Stimulated activated CD4-positive, alpha-beta T cell treated with anti-CD3 and anti-CD28 coated beads, Interleukin-4, amount 100 ng/mL, for 1 hour (primary cell): Measurements from ENCODE around the gene TADA2A.

Experiments used
- DNase-seq: peaks from one replicate; pipeline ENCODE4 v3.0.0-alpha.2; 2020

The TADA2A gene, protein sequence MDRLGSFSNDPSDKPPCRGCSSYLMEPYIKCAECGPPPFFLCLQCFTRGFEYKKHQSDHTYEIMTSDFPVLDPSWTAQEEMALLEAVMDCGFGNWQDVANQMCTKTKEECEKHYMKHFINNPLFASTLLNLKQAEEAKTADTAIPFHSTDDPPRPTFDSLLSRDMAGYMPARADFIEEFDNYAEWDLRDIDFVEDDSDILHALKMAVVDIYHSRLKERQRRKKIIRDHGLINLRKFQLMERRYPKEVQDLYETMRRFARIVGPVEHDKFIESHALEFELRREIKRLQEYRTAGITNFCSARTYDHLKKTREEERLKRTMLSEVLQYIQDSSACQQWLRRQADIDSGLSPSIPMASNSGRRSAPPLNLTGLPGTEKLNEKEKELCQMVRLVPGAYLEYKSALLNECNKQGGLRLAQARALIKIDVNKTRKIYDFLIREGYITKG

GRCh38 chr17:37406635-37407461 is at the start of gene TADA2A, which contains the start of gene ACACA:
Gene TADA2A, plus strand, starts transcription at chr17:37406886. Its CDS starts 4,480 bp downstream, at chr17:37411366.
Gene ACACA, minus strand, starts transcription at chr17:37406836. Its CDS starts 537 bp downstream, at chr17:37406299.
- DNase-seq, result peak; percentile 77

DNA sequence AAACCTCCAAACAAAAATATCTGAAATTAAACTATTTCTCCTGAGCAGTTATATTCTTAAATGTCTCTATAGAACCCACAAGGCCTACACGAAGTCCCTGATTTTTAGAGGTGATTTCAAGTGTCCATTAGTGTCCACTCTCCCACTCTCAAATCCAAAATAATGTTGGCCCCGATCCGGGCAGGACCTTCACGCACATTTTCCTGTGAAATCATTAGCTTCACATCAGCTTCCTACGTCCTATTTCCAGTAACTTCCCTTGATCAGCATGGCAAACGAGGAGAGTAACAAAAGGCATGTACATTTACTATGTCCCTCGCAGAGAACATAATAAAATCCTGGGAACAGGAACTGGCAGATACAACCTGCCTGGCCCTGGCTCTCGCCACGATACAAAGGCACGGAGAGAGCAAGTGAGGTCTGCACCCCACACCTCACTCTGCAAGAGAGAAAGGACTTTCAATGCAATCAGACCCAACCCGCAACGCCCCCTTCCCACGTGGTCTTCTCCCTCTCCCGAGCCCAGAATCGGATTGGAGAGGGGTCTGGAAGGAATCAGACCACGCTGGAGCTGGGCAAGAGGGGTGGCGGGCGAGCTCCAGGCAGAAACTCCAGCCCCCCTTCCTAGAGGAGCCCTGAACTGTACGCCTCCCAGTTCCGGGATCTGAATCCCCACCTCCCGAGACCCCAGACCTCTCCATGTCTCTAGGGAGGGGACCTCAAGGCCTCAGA is 48.4 kb upstream of the TADA2A start:
- DNase-seq, result peak; percentile 30

GRCh38 chr17:37358830-37359681 is 47.6 kb upstream of the TADA2A start:
- peak; percentile 88 for DNase-seq

DNA sequence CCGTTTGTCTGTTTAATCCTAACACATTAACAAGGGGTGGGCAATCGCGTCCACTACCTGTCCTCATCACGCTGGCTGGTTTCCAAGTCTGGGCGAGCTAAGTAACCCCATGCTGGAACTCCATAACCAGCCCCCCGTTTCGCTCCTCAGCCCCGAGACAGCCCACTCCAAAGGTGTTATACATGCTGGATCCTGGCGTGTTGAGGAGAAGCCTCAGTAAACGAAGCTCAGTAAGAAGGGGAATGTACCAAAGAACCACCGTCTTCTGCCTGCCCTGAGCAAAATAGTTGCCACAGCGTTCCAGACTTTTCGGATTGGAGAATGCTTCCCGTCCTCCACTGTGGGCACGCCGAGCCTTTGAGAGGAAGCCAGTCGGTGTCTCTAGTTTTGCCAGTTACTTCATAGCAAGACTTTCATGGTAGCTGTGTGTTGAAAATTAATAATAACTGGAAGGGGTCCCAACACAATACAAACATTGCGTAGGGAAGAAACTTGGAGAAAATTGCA is 47.0 kb upstream of the TADA2A start:
- no peak for DNase-seq

GRCh38 chr17:37360632-37361031 is 46.1 kb upstream of the TADA2A start:
- no peak for DNase-seq

GRCh38 chr17:37361543-37361942 is 45.1 kb upstream of the TADA2A start:
- DNase-seq, result no peak

DNA sequence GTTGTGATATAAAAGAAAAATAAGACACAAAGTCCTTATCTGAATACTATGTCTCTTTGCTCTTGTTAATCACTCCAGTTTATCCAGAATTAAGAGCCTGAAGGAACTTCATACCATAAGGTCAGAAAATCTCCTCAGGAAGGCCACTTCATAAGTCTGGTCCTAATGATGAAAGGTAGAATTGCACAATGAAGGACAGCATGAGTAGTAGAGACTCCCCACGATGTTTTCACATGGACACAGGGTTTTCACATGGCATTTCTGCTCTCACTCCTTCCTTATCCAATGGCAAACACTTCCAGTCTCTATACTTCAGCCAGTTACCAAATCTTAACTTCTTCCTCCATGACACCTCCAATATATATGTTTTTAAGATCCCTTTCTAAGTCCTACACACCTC is 41.1 kb upstream of the TADA2A start:
- DNase-seq, result no peak

- no peak for DNase-seq
These were observed 38.1 kb upstream of the TADA2A start for GRCh38 chr17:37368577-37368976.

DNA sequence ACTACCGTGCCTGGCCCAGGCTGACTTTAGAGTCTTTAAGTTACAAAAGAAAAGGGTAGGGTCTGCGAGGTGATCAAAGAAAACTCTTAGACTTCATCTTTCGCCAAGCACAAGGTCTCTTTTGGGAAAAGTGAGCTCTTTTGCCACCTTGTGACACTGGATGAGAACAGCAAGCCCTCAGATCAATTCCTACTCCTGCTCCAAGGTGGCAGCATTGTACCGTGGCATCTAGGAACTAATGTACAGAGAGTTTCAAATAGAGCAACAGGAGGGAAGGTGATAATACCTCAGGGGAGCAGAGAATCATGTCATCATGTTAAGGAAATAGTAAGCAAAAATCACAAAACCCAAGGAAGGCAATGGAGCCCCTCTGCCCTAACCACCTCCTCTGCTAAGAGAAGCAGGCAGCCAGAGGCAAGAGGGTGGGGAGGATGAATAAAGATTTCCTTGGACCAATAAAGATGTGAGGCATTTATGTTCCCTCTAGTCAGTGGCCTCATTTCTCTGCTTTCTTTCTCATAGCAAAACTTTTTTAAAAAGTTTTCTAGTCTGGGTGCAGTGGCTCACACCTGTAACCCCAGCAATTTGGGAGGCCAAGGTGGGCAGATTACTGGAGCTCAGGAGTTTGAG is 33.0 kb upstream of the TADA2A start:
- peak; percentile 51 for DNase-seq

DNA sequence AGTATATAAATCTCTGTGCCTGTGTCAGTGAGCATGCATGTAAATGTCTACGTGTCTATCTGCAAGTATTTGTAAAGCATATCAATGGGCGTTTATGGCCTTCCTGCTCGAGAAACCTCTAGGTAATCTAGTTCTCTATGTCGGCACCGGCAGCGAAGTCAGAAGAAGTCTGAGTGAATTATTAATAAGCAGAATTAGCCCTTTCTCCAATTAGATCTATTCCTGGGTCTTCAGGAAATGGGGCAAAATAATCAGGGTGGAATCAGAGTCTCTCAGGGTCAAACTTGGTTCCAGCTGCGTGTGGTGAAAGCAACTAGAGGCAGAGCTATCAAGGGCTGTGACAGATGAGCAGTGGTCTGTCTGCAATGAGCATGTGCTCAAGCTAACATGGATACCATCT is 31.0 kb upstream of the TADA2A start, which contains the start of gene C17orf78:
Gene C17orf78, plus strand, starts transcription at position 280 of the 400 bp plus-strand sequence. Its CDS starts 108 bp downstream, at position 388.
- no peak for DNase-seq

DNA sequence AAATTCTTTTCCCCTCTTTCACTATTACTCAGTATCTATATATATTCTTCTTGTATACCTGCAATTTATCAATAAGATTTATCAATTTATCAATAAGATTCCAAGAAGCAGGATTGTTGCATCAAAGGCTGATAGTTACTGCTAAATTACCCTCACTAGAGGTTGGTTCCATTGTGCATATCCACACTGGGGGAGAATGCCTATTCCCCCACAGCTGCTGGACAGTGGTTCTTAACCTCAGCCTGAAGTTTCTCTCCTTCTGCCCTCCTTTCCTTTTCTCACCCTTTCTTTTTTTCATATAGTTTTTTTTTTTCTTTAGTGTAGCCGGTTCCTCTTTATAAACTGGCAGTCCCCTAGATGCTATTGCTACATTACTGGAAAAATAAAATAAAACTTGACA is 24.6 kb upstream of the TADA2A start:
- no peak for DNase-seq

DNA sequence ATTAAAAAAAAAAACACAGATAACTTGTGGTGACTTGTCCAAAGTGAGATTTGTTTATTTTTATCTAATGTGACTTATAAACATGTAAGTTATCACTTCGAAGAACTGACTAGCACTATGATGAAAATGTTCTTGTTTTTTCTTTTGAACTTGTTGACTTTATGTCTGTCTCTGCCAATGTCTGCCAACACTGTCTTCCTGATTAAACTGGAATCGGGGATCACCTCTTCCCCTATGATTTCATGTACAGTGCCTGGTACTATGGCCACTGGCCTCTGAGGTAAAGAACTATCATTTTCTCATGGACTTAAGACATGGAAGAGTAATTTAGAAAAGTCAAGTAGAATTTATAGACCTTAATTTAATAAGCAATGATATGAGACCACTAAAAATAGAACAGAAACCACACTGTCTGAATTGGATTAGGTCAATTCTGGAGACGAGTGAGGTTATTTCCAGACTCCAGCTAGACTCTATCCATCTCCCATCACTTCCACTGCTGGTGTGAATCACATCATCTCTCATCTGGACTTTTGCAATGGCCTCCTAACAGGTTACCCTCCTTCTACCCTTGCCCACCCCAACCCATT is 22.0 kb upstream of the TADA2A start:
- no peak for DNase-seq

DNA sequence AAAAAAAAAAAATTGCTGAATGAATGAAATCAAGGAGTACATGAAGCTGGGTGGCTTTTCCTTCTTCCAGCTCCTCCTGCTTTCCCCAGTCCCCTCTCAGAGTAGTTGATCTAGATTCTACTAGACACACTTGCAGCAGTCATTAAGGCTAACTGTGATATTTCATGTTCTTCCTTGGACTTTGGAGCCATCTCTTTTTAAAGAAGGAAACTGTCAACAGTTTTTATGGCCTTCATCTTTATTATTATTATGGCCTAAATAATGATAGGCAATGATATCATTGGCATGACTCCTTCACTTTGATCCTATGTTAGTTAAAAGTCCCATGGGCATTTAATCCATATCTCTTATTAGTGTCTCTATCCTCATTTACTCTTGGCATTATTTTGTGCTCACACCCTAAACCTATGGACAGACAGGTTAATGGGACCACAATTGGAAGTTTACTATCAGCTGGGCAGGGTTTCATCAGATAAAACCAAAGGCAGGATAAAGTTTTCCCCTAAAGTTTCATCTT is 21.2 kb upstream of the TADA2A start:
- no peak for DNase-seq

DNA sequence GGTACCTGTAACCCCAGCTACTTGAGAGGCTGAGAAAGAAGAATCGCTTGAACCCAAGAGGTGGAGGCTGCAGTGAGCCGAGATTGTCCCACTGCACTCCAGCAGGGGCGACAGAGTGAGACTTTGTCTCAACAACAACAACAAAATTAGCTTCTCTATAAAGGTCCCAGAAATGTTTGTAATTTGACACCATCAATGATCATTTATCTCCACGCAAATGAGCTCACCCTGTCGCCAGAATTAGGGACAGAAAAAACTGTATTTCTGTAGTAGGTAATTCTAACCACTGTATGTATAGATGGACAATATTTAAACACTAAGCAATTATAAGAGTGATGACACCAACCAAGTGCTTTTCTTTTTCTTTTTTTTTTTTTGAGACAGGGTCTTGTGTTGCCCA is 20.2 kb upstream of the TADA2A start:
- DNase-seq, result no peak

GRCh38 chr17:37388266-37388665 is 18.4 kb upstream of the TADA2A start:
- no peak for DNase-seq

DNA sequence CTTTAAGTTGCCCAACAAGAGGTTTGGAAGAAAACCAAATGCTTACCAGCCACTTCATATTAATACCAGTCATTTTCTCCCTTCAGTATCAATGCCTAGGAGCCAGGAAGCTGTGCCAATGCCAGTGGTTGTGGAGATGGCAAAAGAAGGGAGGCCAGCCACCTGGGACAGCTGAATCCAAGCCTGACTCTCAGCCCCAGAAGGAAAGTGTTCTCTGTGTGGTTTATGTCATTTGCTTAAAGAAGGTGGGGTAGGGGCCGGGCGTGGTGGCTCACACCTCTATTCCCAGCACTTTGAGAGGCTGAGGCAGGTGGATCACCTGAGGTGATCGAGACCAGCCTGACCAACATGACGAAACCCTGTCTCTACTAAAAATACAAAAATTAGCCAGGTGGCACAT is 17.5 kb upstream of the TADA2A start:
- no peak for DNase-seq

- DNase-seq, result no peak
These were observed 15.5 kb upstream of the TADA2A start for GRCh38 chr17:37391146-37391545.

DNA sequence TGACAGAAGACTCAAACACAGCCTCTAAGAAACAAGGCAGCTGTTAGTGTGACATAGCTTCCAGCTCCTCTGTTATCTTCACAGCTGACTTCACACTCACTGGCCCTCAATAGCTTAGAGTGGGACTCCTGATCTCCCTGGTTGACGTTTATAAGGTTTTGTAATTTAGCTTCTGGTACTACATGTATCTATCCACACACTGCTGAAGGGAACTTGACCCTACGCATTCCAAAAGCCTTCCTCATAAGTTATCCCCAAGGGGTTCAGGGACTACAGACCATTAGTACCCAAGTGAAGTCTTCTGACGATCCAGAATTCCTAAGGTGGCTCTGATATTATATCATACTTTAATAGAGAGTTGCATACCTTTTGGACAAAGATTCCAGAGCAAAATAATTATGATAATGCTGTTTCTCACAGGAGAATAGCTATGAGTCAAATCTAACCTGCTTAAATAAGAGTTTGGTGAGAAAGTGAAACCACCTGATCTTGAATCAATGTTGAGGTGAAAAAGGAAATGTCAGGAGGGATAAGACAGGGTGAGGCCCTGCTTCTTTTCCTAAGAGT is 14.6 kb upstream of the TADA2A start:
- DNase-seq, result no peak

- DNase-seq, result no peak
These were observed 13.3 kb upstream of the TADA2A start for GRCh38 chr17:37393352-37393751.

DNA sequence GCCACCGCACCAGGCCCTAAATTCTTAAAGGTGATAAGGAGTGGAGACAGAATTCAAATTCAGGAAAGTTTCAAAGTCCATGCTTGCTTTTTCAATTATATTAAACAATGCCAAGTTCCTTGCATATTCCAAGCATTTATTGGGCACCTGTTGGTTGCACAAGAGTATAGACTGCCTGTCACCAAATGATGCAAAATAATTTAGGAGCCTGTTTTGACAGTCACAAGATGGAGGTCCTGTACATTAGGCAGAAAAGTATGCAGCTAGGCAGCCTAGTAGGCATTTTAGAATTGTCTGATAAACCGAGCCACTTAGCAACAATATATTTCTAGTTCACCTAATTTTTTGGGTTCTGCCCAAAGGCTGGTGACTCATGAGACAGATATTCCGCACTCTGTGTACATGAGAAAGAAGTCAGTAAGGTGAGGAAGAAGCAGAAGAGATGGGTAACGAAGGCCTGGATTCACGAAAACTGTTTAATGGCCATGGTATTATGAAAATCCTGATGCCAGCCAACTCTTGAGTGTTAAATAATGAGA is 7.4 kb upstream of the TADA2A start:
- no peak for DNase-seq
